ENCODE measurements around the gene LHPP. TPM values are rescaled to one million over a fixed set of nuclear protein-coding genes. Genes with fewer than 3 reads are reported as not detected.

Gene LHPP
- polyA plus RNA-seq, 1 experiment: 7.1 TPM

- ChIA-PET CTCF (no interaction called here), POLR2A (no interaction called here)
- peaks cover 22% of the 10 kb centered on the region for H3K9me3 ChIP-seq (ENCODE audit: control insufficient read depth, insufficient read depth, low read length)
- H3K27ac ChIP-seq (ENCODE audit: low read depth, low read length): no peak overlapping the region
- peaks cover 18% of the 10 kb centered on the region for H3K27me3 ChIP-seq (ENCODE audit: control insufficient read depth, insufficient read depth, low read length)
- no peak for DNase-seq (ENCODE audit: low read depth, low spot score)
- TF ChIP-seq, protein P1, sequence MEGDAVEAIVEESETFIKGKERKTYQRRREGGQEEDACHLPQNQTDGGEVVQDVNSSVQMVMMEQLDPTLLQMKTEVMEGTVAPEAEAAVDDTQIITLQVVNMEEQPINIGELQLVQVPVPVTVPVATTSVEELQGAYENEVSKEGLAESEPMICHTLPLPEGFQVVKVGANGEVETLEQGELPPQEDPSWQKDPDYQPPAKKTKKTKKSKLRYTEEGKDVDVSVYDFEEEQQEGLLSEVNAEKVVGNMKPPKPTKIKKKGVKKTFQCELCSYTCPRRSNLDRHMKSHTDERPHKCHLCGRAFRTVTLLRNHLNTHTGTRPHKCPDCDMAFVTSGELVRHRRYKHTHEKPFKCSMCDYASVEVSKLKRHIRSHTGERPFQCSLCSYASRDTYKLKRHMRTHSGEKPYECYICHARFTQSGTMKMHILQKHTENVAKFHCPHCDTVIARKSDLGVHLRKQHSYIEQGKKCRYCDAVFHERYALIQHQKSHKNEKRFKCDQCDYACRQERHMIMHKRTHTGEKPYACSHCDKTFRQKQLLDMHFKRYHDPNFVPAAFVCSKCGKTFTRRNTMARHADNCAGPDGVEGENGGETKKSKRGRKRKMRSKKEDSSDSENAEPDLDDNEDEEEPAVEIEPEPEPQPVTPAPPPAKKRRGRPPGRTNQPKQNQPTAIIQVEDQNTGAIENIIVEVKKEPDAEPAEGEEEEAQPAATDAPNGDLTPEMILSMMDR (IDR thresholded peaks at IDR 0.05; ENCODE audit: low read depth, low read length): no peak
- H3K4me3 ChIP-seq (ENCODE audit: low read depth, low read length): no peak overlapping the region
Observed at GRCh38 chr10:124592736-124593430, 131.3 kb downstream of the LHPP start.

- POLR2A ChIA-PET: no interaction called here
Observed at GRCh38 chr10:124593431-124593985, 131.9 kb downstream of the LHPP start.

GRCh38 chr10:124594240-124594639 lies 132.6 kb downstream of the LHPP start:
- ChIA-PET POLR2A (no interaction called here), CTCF (interaction anchor here (1.0 kb wide), 1 partner anchor 147 kb away, joined by 4 read pairs; no protein-coding TSS in a partner anchor)
- no peak overlapping the region for H3K27ac ChIP-seq (ENCODE audit: low read depth, low read length)
- DNase-seq (ENCODE audit: low read depth, low spot score): no peak
- TF ChIP-seq, protein P1 (IDR thresholded peaks at IDR 0.05; ENCODE audit: low read depth, low read length): no peak
- H3K9me3 ChIP-seq (ENCODE audit: control insufficient read depth, insufficient read depth, low read length): peaks cover 22% of the 10 kb centered on the region
- no peak overlapping the region for H3K4me3 ChIP-seq (ENCODE audit: low read depth, low read length)
- H3K27me3 ChIP-seq (ENCODE audit: control insufficient read depth, insufficient read depth, low read length): peaks cover 19% of the 10 kb centered on the region

More at GRCh38 chr10:124593431-124593985, 131.9 kb downstream of the LHPP start:
- TF ChIP-seq, protein P1 (IDR thresholded peaks at IDR 0.05; ENCODE audit: low read depth, low read length): no peak
- DNase-seq (ENCODE audit: low read depth, low spot score): no peak
- Histone ChIP-seq H3K4me3 (ENCODE audit: low read depth, low read length) (no peak overlapping the region), H3K27ac (ENCODE audit: low read depth, low read length) (no peak overlapping the region), H3K27me3 (ENCODE audit: control insufficient read depth, insufficient read depth, low read length) (peaks cover 18% of the 10 kb centered on the region), H3K9me3 (ENCODE audit: control insufficient read depth, insufficient read depth, low read length) (peaks cover 22% of the 10 kb centered on the region)
- CTCF ChIA-PET: no interaction called here

DNA sequence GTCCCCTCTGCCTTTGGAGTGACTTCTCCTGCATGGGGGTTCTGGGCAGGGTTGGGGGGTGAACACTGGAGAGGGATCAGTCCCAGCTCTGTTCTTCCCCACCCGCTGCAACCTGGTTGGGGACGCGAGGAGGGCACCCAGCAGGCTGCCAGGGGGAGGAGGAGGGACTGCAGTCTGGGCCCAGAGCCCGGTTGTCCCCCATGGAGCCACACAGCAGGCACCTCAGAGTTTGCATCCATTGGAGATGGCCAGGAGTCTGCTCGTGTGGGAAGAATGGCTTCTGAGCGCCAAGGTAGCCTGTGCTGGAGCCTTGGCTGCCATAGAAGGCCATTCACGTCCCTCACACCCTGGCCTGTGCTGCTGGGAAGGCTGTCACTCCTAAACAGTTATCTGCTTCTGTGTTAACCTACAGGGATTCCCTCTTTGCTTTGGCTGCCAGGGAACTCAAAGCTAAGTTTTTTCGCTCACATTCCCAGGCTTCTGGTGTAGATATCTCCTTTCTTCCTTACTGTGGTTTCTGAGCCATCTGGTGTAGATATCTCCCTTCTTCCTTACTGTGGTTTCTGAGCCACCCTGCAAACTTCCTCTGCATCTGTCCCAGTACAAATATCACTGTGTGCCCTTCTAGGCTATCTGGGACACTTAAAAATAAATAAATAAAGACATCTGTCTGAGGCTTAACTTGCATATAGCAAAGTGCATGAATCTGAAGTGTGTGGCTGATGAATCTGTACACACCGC lies 133.7 kb downstream of the LHPP start:
- ChIA-PET CTCF (interaction anchor here (1.0 kb wide), 1 partner anchor 146 kb away, joined by 4 read pairs; no protein-coding TSS in a partner anchor), POLR2A (no interaction called here)
- DNase-seq (ENCODE audit: low read depth, low spot score): no peak
- Histone ChIP-seq H3K4me3 (ENCODE audit: low read depth, low read length) (no peak overlapping the region), H3K27ac (ENCODE audit: low read depth, low read length) (no peak overlapping the region), H3K9me3 (ENCODE audit: control insufficient read depth, insufficient read depth, low read length) (peaks cover 22% of the 10 kb centered on the region), H3K27me3 (ENCODE audit: control insufficient read depth, insufficient read depth, low read length) (peaks cover 15% of the 10 kb centered on the region)
- TF ChIP-seq, protein P1 (IDR thresholded peaks at IDR 0.05; ENCODE audit: low read depth, low read length): no peak
